HT1080 (cell line): ENCODE measurements around the gene ATPAF1. TPM values are rescaled to one million over a fixed set of nuclear protein-coding genes. Genes with fewer than 3 reads are reported as not detected.
A peak's percentile ranks its signal among the peaks of the same experiment; 100 is the strongest.
"Not testable (repeated sequence)": the region's sequence is repeated elsewhere in the genome, so short reads cannot be mapped to it uniquely, and the experiment has no call there.

Experiments used
- DNase-seq: peaks from one replicate; pipeline ENCODE4 v3.0.0-alpha.2; 2015; ENCODE audit warnings: low read depth
- polyA plus RNA-seq, 2 experiments: library from polyadenylated mRNA; depleted of rRNA; stranded (reverse); fragments of >200 nt; gene quantifications; 2 replicates each; pipeline ENCODE4 v1.2.3, GENCODE V29; 2015
- total RNA-seq: library from RNA; depleted of rRNA; stranded (reverse); fragments of >200 nt; shearing (Covaris generic); gene quantifications from 2 replicates; pipeline ENCODE4 v1.2.3, GENCODE V29; 2014; rRNA removed

ATPAF1 gene, protein sequence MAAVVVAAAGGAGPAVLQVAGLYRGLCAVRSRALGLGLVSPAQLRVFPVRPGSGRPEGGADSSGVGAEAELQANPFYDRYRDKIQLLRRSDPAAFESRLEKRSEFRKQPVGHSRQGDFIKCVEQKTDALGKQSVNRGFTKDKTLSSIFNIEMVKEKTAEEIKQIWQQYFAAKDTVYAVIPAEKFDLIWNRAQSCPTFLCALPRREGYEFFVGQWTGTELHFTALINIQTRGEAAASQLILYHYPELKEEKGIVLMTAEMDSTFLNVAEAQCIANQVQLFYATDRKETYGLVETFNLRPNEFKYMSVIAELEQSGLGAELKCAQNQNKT
- total RNA-seq, result 57.8 and 58.5 TPM in 2 replicates
- polyA plus RNA-seq (2015; cell fraction: cytosol; rRNA removed), result 46.8 and 47.4 TPM in 2 replicates
- polyA plus RNA-seq (2015; cell fraction: nucleus; rRNA removed), result 25.0 and 27.8 TPM in 2 replicates

DNA sequence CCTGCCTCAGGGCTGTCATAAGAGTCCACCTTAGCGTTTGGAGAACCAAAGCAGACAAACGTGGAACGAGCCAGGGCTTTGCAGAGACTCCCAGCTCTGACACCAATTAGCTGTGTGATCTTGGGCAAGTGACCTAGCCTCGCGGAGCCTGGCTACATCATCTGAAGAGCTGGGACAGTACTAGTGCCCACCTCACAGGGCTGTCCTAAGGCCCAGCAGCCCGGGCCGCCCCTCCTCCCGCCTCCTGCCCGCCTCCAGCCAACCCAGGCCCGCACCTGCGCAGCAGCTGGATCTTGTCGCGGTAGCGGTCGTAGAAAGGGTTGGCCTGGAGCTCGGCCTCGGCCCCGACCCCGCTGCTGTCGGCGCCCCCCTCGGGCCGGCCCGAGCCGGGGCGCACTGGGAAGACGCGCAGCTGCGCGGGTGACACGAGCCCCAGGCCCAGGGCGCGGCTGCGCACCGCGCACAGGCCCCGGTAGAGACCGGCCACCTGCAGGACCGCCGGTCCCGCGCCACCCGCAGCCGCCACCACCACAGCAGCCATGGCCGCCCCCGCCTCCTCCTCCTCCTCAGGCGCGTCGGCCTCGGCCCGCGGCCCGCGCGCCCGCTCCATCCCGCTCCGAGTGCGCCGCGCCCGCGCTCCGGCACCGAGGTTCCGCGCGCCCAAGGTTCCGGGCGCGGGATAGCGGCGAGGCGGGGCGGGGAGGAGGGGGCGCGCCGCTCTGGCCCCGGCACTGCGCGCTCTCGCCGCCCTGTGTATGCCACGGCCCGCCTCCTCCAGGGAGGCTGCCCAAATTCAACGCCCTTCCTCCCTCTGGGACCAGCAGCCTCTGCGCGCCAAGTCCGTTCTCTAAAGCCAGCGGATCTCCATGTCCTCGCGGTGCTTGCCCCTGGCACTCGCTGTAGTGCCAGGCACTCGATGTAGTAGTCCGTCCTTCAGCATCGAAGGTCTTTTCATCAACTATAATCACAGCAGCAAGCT is at the start of gene ATPAF1:
ATPAF1 (minus strand) TSS at position 583 of the 979 bp plus-strand sequence; CDS start at position 541, 42 bp downstream.
- DNase-seq, result peak; percentile 78

DNA sequence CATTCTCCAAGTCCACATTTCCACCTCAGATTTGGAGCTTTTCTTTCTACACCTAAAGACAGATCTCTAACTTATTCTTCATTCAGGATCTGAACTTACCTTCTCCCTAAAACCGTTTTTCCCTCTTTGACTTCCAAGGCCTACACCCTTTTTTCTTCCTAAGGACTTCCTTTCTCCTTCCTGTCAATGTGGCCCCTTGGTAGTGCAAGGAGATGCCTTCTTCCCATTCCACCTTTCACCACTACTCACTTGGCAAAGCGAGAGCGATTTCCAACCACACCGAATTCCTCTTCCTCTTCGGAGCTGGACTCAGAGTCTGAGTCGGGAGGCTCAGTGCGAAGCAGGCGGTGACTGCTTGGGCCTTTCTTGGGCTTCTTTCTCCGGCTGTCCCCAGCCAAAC is 49.5 kb upstream of the ATPAF1 start:
- DNase-seq, result no peak

DNA sequence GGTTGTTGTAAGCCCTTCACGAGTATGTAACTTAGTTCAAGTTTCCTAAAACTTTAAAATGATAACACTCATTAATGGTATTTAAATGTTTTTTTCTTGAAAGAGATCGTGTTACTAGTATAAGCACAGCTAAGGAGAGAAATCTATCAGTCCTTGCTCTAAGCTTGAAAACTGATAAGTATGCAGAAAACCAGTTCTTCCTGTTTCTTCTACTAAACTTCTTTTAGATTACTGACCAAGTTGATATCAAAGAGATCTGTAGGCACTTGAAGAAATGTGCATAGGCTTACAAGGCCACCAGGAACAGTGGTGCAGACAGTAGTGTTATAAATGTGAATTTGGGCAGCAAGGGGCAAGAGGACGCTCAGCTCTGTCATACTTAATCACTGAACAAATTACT is 46.8 kb upstream of the ATPAF1 start:
- DNase-seq, result no peak

DNA sequence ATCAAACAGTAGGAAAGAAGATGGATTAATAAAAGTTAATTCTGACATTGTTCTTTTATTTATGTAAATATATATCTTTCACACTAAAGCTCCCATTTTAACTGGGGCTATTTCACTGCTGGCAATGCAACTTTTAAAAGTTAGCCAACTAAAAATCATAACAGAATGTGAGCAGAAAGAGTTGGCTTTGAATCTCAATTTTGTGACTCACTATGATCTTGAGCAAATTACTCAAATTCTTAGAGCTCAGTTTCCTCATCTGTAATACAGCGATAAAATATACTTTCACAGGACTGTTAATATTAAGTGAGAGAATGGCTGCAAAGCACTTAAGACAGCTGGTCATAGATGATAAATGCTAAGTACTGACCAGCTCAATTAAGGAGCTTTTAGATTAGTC is 40.0 kb upstream of the ATPAF1 start:
- DNase-seq, result no peak

DNA sequence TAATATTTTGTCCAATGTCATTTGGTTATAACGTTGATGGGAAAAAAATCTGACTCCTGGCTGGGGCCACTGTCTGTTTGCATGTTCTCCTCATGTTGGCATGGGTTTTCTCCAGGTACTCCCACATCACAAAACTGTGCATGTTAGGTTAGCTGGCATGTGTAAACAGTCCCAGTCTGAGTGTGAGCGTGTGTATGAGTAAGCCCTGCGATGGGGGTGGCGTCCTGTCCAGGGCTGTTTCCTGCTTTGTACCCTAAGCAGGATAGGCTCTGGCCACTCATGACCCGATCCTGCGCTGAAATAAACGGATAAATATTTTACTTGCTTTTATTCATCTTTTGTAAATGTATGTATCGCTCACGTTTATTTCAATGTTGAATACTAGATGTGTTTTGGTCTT is 37.2 kb upstream of the ATPAF1 start:
- peak; percentile 37 for DNase-seq

DNA sequence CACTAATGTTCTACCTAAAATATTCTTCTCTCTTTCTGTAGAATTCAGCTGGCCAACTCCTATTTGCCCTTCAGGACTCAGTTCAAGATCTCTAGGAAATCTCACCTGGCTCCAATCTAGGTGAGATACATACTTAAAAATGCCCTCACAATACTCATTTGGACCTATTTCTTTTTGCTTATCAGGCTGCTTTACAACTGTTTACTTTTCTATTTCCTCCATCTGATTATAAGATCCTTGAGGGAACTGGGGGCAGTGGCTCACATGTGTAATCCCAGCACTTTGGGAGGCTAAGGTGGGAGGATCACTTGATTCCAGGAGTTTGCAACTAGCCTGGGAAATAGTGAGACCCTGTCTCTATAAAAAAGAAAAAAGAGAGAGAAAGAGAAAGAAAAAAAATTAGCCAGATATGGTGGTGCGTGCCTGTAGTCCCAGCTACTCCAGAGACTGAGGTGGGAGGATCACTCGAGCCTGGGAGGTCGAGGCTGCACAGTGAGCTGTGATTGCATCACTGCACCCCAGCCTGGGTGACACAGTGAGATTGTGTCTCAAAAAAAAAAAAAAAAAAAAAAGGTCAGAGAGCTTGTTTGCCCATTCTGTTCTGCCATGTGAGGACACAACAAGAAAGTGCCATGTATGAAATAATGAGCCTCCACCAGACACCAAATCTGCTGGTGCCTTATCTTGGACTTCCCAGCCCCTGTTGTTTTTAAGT is 35.9 kb upstream of the ATPAF1 start:
- no peak for DNase-seq

DNA sequence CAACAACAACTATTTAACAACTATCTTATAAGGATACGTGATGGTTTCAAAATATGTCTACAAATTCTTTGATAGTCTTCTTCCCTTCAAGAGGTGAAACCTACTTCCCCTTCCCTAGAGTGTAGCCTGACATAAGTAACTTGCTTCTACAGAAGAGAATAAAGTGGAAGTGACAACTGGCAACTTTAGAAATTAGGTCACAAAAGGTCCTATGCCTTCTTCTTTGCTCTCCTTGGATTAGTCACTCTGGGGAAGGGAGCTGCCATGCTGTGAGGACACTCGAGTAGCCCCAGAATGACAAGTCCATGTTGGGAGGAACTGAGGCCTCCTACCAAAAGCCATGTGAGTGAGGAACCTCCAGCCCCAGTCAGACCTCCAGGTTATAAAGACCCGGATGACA is 31.5 kb upstream of the ATPAF1 start:
- DNase-seq, result no peak

DNA sequence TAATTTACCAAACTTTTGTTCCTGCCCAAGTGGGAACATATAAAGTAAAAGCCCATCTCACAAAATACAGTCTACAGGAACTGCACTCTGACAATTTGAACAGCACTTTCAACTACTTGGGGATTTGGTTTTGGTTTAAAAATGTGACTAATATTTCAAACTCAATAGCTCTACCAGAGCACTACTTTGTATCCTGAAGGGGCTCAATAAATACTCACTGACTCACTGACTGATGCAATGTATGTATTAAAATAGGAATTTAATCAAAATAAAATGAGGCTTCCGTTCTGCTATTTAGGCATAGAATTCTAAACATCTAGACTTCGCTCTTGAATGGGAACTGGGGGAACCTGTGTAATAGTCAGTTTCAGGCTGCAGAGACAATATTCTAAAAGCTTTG is 28.9 kb upstream of the ATPAF1 start:
- DNase-seq, result no peak

DNA sequence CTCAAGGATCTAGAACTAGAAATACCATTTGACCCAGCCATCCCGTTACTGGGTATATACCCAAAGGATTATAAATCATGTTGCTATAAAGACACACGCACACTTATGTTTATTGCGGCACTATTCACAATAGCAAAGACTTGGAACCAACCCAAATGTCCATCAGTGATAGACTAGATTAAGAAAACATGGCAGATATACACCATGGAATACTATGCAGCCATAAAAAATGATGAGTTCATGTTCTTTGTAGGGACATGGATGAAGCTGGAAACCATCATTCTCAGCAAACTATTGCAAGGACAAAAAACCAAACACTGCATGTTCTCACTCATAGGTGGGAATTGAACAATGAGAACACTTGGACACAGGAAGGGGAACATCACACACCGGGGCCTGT is 26.5 kb upstream of the ATPAF1 start:
- DNase-seq, result not testable (repeated sequence)

DNA sequence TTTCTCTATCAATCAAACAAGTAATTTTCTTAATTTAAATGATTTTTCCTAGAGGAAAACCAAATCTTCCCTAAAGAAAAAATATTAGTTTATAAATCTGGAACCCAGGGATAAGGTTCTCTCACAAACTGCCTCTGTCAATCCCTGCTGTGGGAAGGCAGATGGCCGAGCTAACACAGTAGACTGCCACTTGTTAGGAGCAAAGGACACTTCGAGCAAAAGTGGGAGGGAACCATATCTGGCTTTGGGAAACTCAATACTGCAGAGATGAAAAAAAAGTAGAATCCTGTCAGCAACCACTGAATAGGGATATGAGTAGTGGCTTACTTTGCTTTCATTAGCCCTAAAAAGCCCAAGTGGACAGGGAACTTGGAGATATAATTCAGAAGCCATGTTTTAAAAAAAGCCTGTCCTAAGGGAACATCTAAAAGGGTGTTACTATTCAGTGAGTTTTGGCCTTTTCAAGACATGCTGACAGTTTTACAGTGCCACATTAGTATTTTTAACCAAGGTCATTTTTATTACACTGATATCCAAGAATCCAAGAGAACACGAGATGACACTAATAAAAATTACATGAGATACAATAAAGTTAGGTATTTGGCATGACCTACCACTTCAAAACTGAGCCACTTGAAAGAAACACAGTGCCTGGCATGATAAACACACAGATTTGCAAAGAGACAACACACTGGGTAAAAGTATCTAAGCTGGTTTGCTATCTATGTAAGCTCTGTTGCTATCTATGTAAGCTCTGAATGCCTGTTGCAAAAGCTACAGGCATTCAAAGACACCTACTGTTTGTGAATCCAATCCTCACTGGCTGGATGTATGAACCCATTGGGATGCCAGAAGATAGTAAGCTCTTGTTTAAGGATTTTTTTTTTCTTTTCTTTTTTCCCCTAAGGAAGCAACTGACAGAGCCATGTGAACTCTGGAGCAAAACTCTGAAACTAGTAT is 24.9 kb upstream of the ATPAF1 start:
- no peak for DNase-seq

DNA sequence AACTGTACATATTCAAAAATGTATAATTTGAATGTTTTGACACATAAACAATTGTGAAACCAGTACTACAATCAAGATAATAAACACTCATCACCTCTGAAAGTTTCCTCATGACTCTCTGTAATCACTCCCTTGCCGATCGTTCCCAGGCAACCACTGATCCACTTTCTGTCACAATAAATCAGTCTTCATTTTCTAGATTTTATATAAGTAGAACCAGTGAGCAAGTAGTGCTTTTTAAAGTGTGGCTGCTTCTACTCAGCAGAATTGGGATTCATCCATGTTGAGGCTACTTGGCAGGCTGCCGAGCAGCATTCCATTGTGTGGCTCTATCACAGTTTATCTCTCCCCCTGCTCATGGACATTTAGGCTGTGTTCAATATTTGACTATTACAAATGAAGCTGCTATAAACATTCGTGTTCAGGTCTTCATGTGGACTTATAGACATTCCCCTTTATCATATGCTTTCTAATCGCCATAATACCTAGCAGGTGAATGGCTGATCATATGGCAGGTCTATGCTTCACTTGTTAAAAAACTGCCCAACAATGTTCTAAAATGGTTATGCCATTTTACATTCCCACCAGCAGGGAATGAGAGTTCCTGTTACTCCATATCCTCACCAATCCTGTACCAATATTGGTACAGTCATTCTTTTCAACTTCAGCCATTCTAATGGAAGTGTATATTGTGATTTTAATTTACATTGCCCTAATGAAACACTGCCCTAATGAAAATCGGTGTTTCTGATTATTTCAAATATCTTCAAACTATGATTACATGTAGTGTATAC is 24.0 kb upstream of the ATPAF1 start:
- DNase-seq, result no peak

DNA sequence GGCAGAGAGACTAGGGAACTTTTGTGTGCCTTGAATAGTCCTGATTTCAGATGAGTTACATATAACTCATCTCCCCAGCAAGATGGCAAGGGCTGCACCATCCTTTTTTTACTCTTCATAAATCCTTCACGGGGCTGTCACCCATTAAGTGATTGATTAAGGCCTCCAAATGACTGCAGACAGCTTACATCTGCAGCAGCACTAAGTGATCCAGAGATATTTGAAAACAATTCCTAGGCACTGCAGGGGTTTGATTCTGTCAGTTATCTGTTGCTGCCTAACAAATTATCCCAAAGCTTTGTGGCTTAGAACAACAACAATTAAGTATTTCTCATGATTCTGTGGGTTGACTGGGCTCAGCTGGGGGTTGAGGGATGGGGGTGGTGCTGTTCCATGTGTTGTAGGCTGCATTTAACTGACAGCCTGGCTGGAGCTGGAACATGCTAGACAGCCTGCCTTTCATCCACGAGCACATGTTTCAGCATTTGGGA is 22.8 kb upstream of the ATPAF1 start:
- no peak for DNase-seq

DNA sequence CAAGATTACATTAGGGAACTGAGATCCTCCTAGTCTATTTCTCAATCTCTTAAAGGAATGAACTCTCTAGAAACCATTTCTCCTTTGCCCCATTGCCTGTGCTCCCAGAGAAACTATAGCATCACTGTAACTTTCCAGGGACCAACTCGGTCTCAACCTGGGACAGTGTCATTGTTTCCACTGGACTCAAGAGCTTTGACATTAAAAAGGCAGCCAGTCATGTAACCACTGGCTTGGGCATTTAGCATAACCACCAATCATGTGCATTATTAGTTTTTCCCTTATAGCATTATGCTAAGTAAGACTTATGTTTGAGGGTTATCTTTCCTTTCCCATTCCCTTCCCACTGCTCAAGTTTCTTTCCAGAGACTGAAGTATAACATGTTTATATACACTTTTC is 21.7 kb upstream of the ATPAF1 start:
- no peak for DNase-seq

DNA sequence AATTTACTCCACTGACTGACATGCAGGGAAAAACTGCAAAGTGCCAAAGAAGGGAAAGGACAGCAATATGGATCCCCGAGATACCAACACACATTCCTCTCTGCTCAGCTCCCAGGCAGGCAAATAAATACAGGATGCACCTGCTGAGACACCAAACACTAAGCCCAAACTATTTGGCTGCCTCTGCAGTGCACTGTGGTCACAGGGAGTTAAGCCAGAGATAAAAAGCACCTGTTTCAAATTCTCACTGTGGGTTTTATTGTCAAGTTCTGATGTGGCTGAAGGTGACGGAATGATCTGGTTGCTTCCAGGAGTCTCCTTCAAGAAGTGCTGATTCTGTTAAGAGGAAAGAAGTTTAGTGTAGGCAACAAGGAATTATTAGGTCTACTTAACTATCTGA is 21.2 kb upstream of the ATPAF1 start:
- DNase-seq, result no peak

DNA sequence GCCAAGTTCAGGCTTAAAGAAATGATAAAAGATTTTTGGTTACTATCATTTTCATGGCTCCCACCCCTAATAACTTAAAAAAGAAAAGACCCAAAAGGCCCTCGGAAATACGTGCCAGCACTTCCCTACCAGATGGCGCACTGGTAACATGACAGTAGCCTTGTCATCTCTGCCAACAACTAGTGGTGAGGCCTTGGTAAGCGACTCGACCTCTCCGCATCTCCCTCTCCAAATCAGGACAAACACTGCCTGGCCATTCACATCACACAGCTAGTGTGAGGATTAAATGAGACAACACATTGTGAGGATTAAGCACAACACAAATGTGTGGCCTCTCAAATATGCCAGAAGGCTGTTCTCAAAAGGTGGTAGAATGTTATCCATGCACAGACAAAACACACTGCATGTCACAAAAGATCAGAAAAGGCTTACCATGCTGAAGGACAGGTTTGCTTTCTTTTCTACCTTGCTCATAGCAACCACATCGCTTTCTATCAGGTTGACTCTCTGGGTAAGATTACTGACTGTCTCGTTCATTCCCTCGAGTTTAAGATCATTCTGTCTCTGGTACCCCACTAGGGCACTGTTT is 19.9 kb upstream of the ATPAF1 start:
- no peak for DNase-seq

DNA sequence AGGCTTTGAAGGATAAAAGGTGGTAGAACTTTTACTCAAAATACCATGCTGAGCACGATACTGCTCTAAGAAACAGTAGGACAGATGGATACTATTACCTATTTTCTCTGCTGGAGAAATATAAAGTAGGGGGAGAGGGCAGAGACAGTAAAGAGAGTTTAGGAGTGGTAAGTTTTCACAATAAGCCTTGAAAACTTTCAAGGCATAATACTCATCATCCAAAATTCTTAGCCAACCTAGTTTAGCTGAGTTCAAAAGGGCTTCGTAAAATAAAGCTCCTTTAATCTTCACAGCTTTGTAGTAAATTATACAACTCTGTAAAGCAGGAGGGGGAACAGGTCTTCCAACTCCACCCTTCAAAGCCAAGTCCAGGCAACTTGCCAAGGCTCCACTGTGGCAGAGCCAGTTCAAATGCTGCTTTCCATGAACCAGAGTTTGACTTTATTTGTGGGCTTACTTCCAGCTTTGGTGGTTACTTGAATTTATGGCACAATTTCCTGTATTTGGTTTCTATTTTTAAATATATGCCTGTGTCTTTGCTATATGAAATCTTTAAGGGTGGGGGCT is 19.0 kb upstream of the ATPAF1 start:
- DNase-seq, result peak; percentile 29

DNA sequence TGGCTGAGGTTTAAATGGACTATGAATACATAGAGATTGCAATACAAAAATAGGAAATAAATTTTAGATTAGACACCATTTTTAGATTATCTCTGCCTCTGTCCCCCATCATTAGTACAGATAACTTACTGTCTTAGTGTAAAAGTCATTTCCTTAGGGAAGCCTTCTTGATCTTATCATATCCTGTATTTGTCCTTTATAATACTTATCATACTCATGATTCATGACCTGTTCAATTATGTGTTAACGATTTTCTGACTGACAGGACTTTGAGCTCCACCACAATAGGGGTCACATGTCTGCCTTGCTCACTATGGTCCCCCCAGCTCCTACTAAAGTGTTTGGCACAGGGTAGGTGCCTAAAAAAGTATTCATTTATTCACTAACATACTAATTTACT is 18.1 kb upstream of the ATPAF1 start:
- DNase-seq, result no peak

DNA sequence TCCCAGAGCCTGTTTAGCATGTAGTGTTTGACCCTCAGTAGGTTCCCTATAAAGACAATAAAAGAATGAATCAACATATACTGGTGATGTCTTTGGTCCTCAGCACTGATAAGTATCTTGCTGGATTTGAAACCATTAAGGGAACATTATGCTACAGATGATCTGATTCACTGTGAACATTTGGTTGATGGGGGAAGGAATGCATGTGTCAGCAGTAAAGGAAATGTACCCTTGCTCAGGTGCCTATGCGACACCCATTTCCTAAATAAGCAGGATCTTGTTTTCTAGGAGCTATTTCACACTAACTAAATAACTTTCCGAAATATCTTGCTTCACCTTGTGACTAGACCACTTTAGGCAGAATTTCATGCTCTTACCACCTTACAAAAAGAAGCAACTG is 16.5 kb upstream of the ATPAF1 start:
- DNase-seq, result no peak

DNA sequence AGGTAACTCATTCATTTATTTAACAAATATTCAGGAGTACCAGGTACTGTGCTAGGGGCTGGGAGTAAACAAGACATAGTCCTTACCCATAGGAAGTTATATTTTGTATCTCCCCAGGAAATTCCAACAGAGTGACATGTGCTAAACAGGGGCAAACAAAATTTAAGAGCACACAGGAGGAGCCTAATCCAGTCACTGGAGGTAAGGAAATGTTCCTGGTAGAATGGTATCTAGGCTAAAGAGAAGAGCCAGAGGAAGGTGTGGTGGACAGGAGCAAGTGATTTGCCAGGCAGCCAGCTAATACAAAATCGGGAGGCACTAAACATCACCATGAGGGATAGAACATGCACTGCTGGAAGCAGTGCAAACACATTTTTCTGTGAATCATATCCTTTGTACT is 13.9 kb upstream of the ATPAF1 start:
- no peak for DNase-seq
